ENCODE measurements around the gene GFI1B.
"Not testable (repeated sequence)": the region's sequence is repeated elsewhere in the genome, so short reads cannot be mapped to it uniquely, and the experiment has no call there.

GFI1B gene

GRCh38 chr9:133014696-133015095 is 36.2 kb downstream of the GFI1B start:
- no peak for DNase-seq

GRCh38 chr9:133023117-133023890 is 44.8 kb downstream of the GFI1B start:
- DNase-seq, result peak in 1 of 2 donors; percentile 47

GRCh38 chr9:133026426-133026825 is 47.9 kb downstream of the GFI1B start:
- DNase-seq, result no peak

GRCh38 chr9:133027134-133027533 is 48.6 kb downstream of the GFI1B start:
- no peak for DNase-seq

- DNase-seq, result no peak
These were observed 49.7 kb downstream of the GFI1B start for GRCh38 chr9:133028221-133028620.

- DNase-seq, result no peak
These were observed 51.5 kb downstream of the GFI1B start for GRCh38 chr9:133029994-133030316.

- DNase-seq, result peak; percentile 88 to 99
These were observed 52.0 kb downstream of the GFI1B start, which contains the start of gene GTF3C5 for GRCh38 chr9:133030317-133031129. GTF3C5 (plus strand) TSS chr9:133030997; CDS start chr9:133031012, 15 bp downstream.

- no peak for DNase-seq
These were observed 52.6 kb downstream of the GFI1B start for GRCh38 chr9:133031130-133031422.

GRCh38 chr9:133031496-133031911 is 53.0 kb downstream of the GFI1B start:
- DNase-seq, result no peak

GRCh38 chr9:133032171-133032570 is 53.7 kb downstream of the GFI1B start:
- no peak for DNase-seq

GRCh38 chr9:133035669-133036068 is 57.2 kb downstream of the GFI1B start:
- no peak for DNase-seq

- DNase-seq, result no peak
These were observed 59.5 kb downstream of the GFI1B start for GRCh38 chr9:133037775-133038515.

GRCh38 chr9:133040892-133041479 is 62.5 kb downstream of the GFI1B start:
- DNase-seq, result not testable (repeated sequence)

All from bone marrow (tissue), 2 donors.